ENCODE results near the gene EIPR1.
"Not testable (repeated sequence)": the region's sequence is repeated elsewhere in the genome, so short reads cannot be mapped to it uniquely, and the experiment has no call there.

Gene EIPR1

DNA sequence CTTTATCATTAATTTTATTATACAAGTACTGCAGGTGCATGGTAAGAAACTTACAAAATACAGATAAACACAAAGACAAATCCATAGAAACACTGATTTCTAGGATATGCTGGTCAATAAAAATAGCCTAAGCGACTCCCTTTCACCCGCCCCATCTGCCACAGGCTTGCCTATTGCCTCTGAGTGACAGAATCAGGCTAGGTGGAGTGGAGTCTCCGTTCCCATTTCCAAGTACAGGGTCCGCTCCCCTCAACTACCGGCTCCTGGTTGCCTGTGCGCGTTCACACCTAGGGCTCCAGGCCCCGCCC, 1.7 kb upstream of the EIPR1 start:
- Histone ChIP-seq H3K4me3 (ENCODE audit: low read depth, low read length) (peak overlapping the region; percentile 99), H2BK5ac (ENCODE audit: low read depth, low read length, poor library complexity) (no peak overlapping the region), H2BK12ac (ENCODE audit: low read length) (no peak overlapping the region), H3K36me3 (ENCODE audit: control insufficient read depth in 1 of 2, insufficient read depth in 2 of 2, low read length in 2 of 2) (peaks cover 1 to 3% of the 10 kb centered on the region in 2 experiments), H2BK120ac (ENCODE audit: insufficient read depth, low read length, poor library complexity) (no peak overlapping the region), H3K23ac (ENCODE audit: low read length) (no peak overlapping the region), H3K27ac (ENCODE audit: low read depth, low read length) (peak overlapping the region; percentile 12), H3K4me2 (ENCODE audit: low read length) (peak overlapping the region; percentile 79), H3K18ac (ENCODE audit: low read length) (no peak overlapping the region), H3K4ac (ENCODE audit: low read depth, low read length) (no peak overlapping the region), H3K9me3 (ENCODE audit: insufficient read depth, low read depth, low read length) (no peaks in the 10 kb centered on the region), H2AFZ (ENCODE audit: insufficient read depth, low read length, poor library complexity) (peak overlapping the region; percentile 38), H3K27me3 (ENCODE audit: insufficient read depth, low read length) (no peaks in the 10 kb centered on the region), H4K8ac (ENCODE audit: low read depth, low read length) (peak overlapping the region; percentile 84), H2AK5ac (ENCODE audit: low read length) (no peak overlapping the region), H3K79me1 (ENCODE audit: low read length) (peaks cover 10% of the 10 kb centered on the region), H3K79me2 (ENCODE audit: control insufficient read depth, insufficient read depth, low read length, poor library complexity) (peaks cover 8% of the 10 kb centered on the region), H4K91ac (ENCODE audit: low read depth, low read length) (peak overlapping the region; percentile 53), H3K9ac (ENCODE audit: low read length) (no peak overlapping the region), H4K12ac (ENCODE audit: low read depth, low read length) (peak overlapping the region; percentile 17), H3K14ac (ENCODE audit: low read length) (peak overlapping the region; percentile 3), H3K4me1 (ENCODE audit: control insufficient read depth in 1 of 2, insufficient read depth in 2 of 2, low read length in 2 of 2) (peaks cover 9 to 10% of the 10 kb centered on the region in 2 experiments)
- no peak for DNase-seq
- WGBS (ENCODE audit: extremely low coverage, insufficient coverage, insufficient read length), result no CpG with 5 or more reads among the region's 8 CpGs

DNA sequence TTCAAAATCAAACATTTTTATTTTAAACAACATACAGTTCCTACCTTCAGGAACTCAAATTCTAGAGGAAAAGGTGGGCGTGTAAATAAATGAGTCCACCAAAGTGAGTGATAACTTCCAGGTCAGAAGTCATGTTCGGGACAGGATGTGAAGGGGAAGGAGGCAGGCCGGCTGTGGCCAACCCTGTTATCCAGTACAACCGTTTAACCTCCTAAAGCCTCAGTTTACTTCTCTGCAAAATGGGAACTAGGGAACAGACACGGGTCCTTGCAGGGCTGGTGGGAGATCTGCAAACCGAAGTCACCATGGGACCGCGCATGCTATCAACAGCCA, 373 bp downstream of the EIPR1 start:
- Histone ChIP-seq H2BK5ac (ENCODE audit: low read depth, low read length, poor library complexity) (no peak overlapping the region), H3K27ac (ENCODE audit: low read depth, low read length) (no peak overlapping the region), H4K8ac (ENCODE audit: low read depth, low read length) (peak overlapping the region; percentile 89), H2BK12ac (ENCODE audit: low read length) (no peak overlapping the region), H3K9ac (ENCODE audit: low read length) (peak overlapping the region; percentile 23), H3K79me1 (ENCODE audit: low read length) (peaks cover 10% of the 10 kb centered on the region), H3K4ac (ENCODE audit: low read depth, low read length) (peak overlapping the region; percentile 9), H3K4me1 (ENCODE audit: control insufficient read depth in 1 of 2, insufficient read depth in 2 of 2, low read length in 2 of 2) (peaks cover 9 to 10% of the 10 kb centered on the region in 2 experiments), H3K9me3 (ENCODE audit: insufficient read depth, low read depth, low read length) (no peaks in the 10 kb centered on the region), H3K14ac (ENCODE audit: low read length) (peak overlapping the region; percentile 78), H2AK5ac (ENCODE audit: low read length) (no peak overlapping the region), H3K27me3 (ENCODE audit: insufficient read depth, low read length) (no peaks in the 10 kb centered on the region), H2BK120ac (ENCODE audit: insufficient read depth, low read length, poor library complexity) (no peak overlapping the region), H3K23ac (ENCODE audit: low read length) (no peak overlapping the region), H3K4me2 (ENCODE audit: low read length) (peak overlapping the region; percentile 73), H3K4me3 (ENCODE audit: low read depth, low read length) (peak overlapping the region; percentile 84), H2AFZ (ENCODE audit: insufficient read depth, low read length, poor library complexity) (peak overlapping the region; percentile 41), H3K79me2 (ENCODE audit: control insufficient read depth, insufficient read depth, low read length, poor library complexity) (peaks cover 8% of the 10 kb centered on the region), H3K36me3 (ENCODE audit: control insufficient read depth in 1 of 2, insufficient read depth in 2 of 2, low read length in 2 of 2) (peaks cover 0 to 1% of the 10 kb centered on the region in 2 experiments), H4K91ac (ENCODE audit: low read depth, low read length) (peak overlapping the region; percentile 70), H4K12ac (ENCODE audit: low read depth, low read length) (peak overlapping the region; percentile 59), H3K18ac (ENCODE audit: low read length) (no peak overlapping the region)
- WGBS (ENCODE audit: extremely low coverage, insufficient coverage, insufficient read length), result no CpG with 5 or more reads among the region's 8 CpGs
- peak in 1 of 2 donors; percentile 21 for DNase-seq

DNA sequence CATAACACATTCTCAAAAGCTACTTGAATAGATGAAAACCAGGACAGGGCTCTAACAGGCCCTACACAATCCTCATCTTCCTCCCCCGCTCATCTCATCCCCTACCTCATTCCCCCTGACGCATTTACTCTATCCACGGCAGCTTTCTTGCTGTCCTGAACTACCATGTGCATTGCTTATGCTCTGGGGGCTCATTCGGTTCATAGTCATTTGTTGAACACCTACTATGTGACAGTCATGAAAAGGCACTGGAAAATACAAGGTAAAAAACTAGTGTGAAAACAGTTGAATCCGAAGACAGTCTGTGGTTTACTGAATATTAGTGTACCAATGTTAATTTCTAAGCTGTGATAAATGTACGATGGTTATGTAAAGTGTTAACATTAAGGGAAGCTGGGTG, 797 bp downstream of the EIPR1 start:
- Histone ChIP-seq H2BK12ac (ENCODE audit: low read length) (no peak overlapping the region), H3K27me3 (ENCODE audit: insufficient read depth, low read length) (no peaks in the 10 kb centered on the region), H3K14ac (ENCODE audit: low read length) (no peak overlapping the region), H3K36me3 (ENCODE audit: control insufficient read depth in 1 of 2, insufficient read depth in 2 of 2, low read length in 2 of 2) (no peaks in the 10 kb centered on the region), H3K9ac (ENCODE audit: low read length) (no peak overlapping the region), H3K23ac (ENCODE audit: low read length) (no peak overlapping the region), H4K91ac (ENCODE audit: low read depth, low read length) (no peak overlapping the region), H4K12ac (ENCODE audit: low read depth, low read length) (peak overlapping the region; percentile 76), H3K27ac (ENCODE audit: low read depth, low read length) (no peak overlapping the region), H4K8ac (ENCODE audit: low read depth, low read length) (peak overlapping the region; percentile 92), H2AK5ac (ENCODE audit: low read length) (no peak overlapping the region), H3K79me1 (ENCODE audit: low read length) (peaks cover 10% of the 10 kb centered on the region), H3K4ac (ENCODE audit: low read depth, low read length) (peak overlapping the region; percentile 94), H2AFZ (ENCODE audit: insufficient read depth, low read length, poor library complexity) (peak overlapping the region; percentile 72), H2BK5ac (ENCODE audit: low read depth, low read length, poor library complexity) (no peak overlapping the region), H3K4me3 (ENCODE audit: low read depth, low read length) (no peak overlapping the region), H2BK120ac (ENCODE audit: insufficient read depth, low read length, poor library complexity) (no peak overlapping the region), H3K79me2 (ENCODE audit: control insufficient read depth, insufficient read depth, low read length, poor library complexity) (peaks cover 8% of the 10 kb centered on the region), H3K9me3 (ENCODE audit: insufficient read depth, low read depth, low read length) (no peaks in the 10 kb centered on the region), H3K18ac (ENCODE audit: low read length) (no peak overlapping the region), H3K4me1 (ENCODE audit: control insufficient read depth in 1 of 2, insufficient read depth in 2 of 2, low read length in 2 of 2) (peaks cover 9 to 10% of the 10 kb centered on the region in 2 experiments), H3K4me2 (ENCODE audit: low read length) (peak overlapping the region; percentile 29)
- DNase-seq, result no peak
- WGBS (ENCODE audit: extremely low coverage, insufficient coverage, insufficient read length), result 100% methylated on average over 3 of the region's 6 CpGs

DNA sequence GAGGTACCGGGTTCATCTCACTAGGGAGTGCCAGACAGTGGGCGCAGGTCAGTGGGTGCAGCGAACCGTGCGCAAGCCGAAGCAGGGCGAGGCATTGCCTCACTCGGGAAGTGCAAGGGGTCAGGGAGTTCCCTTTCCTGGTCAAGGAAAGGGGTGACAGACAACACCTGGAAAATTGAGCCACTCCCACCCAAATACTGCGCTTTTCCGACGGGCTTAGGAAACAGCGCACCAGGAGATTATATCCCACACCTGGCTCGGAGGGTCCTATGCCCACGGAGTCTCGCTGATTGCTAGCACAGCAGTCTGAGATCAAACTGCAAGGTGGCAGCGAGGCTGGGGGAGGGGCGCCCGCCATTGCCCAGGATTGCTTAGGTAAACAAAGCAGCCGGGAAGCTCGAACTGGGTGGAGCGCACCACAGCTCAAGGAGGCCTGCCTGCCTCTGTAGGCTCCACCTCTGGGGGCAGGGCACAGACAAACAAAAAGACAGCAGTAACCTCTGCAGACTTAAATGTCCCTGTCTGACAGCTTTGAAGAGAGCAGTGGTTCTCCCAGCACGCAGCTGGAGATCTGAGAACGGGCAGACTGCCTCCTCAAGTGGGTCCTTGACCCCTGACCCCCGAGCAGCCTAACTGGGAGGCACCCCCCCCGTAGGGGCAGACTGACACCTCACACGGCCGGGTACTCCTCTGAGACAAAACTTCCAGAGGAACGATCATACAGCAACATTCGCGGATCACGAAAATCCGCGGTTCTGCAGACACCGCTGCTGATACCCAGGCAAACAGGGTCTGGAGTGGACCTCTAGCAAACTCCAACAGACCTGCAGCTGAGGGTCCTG, 8.1 kb downstream of the EIPR1 start:
- H3K79me2 ChIP-seq (ENCODE audit: control insufficient read depth, insufficient read depth, low read length, poor library complexity); H3K18ac ChIP-seq (ENCODE audit: low read length); H2AFZ ChIP-seq (ENCODE audit: insufficient read depth, low read length, poor library complexity); H3K14ac ChIP-seq (ENCODE audit: low read length); H3K36me3 ChIP-seq (ENCODE audit: control insufficient read depth in 1 of 2, insufficient read depth in 2 of 2, low read length in 2 of 2); H4K8ac ChIP-seq (ENCODE audit: low read depth, low read length); H3K4ac ChIP-seq (ENCODE audit: low read depth, low read length); DNase-seq; H2BK12ac ChIP-seq (ENCODE audit: low read length); H3K4me3 ChIP-seq (ENCODE audit: low read depth, low read length); H3K4me1 ChIP-seq (ENCODE audit: control insufficient read depth in 1 of 2, insufficient read depth in 2 of 2, low read length in 2 of 2); H3K27me3 ChIP-seq (ENCODE audit: insufficient read depth, low read length); H3K9me3 ChIP-seq (ENCODE audit: insufficient read depth, low read depth, low read length); H3K27ac ChIP-seq (ENCODE audit: low read depth, low read length); H3K9ac ChIP-seq (ENCODE audit: low read length); H4K91ac ChIP-seq (ENCODE audit: low read depth, low read length); H3K23ac ChIP-seq (ENCODE audit: low read length); H4K12ac ChIP-seq (ENCODE audit: low read depth, low read length); H2BK120ac ChIP-seq (ENCODE audit: insufficient read depth, low read length, poor library complexity); H2AK5ac ChIP-seq (ENCODE audit: low read length); H3K79me1 ChIP-seq (ENCODE audit: low read length); H2BK5ac ChIP-seq (ENCODE audit: low read depth, low read length, poor library complexity); H3K4me2 ChIP-seq (ENCODE audit: low read length): not testable (repeated sequence)
- WGBS (ENCODE audit: extremely low coverage, insufficient coverage, insufficient read length), result no CpG with 5 or more reads among the region's 34 CpGs
